HCT116 (cell line): ENCODE data around the gene PDE4B. TPM values are rescaled to one million over a fixed set of nuclear protein-coding genes. Genes with fewer than 3 reads are reported as not detected.

ENCODE experiments used
- ATAC-seq: fragments of 200-7000 bp; cut with Tn5 transposase; 2 replicates; pipeline ENCODE4 v1.9.1; 2020; ENCODE audit warnings: mild to moderate bottlenecking, moderate library complexity
- BruUV-seq: library from RNA; stranded (reverse); fragments of 400-500 nt; replicated peaks from 2 replicates; lab custom pipeline; 2021; lab: Mats Ljungman, UMichigan
- CTCF ChIA-PET: fragments of 300-600 bp; sonication (Branson Sonifier 250); formaldehyde crosslinking; loops from one replicate; lab custom pipeline; 2021; ENCODE audit warnings: antibody characterized with exemption; lab: Charles Lee
- POLR2A ChIA-PET: fragments of 300-600, 350-600 bp; sonication (Branson Sonifier 250); formaldehyde crosslinking; loops from one replicate; lab custom pipeline; 2021; ENCODE audit warnings: antibody characterized with exemption; lab: Charles Lee
- RAD21 ChIA-PET, 2 experiments: fragments of 300-600 bp; sonication (Branson Sonifier 250); formaldehyde crosslinking; loops; one replicate each; lab custom pipeline; 2023; ENCODE audit warnings: low total read pairs in 2 of 2; ENCODE audit not compliant: uncharacterized antibody in 2 of 2, unreplicated experiment in 2 of 2, low non-redundant PET in 1 of 2; lab: Charles Lee
- DNase-seq: peaks from one replicate; pipeline ENCODE4 v3.0.0-alpha.2; 2010; ENCODE audit warnings: low read depth, low spot score
- H2AFZ ChIP-seq: fragments of 200-600 bp; shearing (Covaris generic), sonication (generic); 2 replicates; pipeline ENCODE4 v1.6.1; 2017; ENCODE audit warnings: low read depth, mixed run types, mixed read lengths, antibody characterized with exemption, low read length; ENCODE audit not compliant: poor library complexity, severe bottlenecking
- H3K27ac ChIP-seq: 2 replicates; pipeline ENCODE4 v1.5.1; 2012; ENCODE audit warnings: low read depth, low read length
- H3K27me3 ChIP-seq: fragments of 200-600 bp; sonication (generic); 2 replicates; pipeline ENCODE4 v1.6.1; 2016; ENCODE audit warnings: mixed run types, low read length, mixed read lengths; ENCODE audit not compliant: insufficient read depth
- H3K36me3 ChIP-seq, 2 experiments: fragments of 200-500 bp in 1 of 2; fragments of 200-600 bp in 1 of 2; sonication (Bioruptor generic) in 1 of 2; sonication (generic) in 1 of 2; 2 replicates each; pipeline versions ENCODE4 v1.5.1 to v1.6.1; 2014 to 2016; ENCODE audit warnings: low read length in 2 of 2, inconsistent platforms in 1 of 2, mixed read lengths in 1 of 2, mixed run types in 1 of 2; ENCODE audit not compliant: insufficient read depth in 2 of 2, control insufficient read depth in 1 of 2
- H3K4me1 ChIP-seq, 2 experiments: fragments of 200-600 bp in 1 of 2; sonication (generic) in 1 of 2; 2 replicates each; pipeline versions ENCODE4 v1.5.1 to v1.6.1; 2012 to 2017; ENCODE audit warnings: low read length in 2 of 2, inconsistent platforms in 1 of 2, mild to moderate bottlenecking in 1 of 2, mixed read lengths in 1 of 2, mixed run types in 1 of 2, moderate library complexity in 1 of 2; ENCODE audit not compliant: insufficient read depth in 2 of 2, control insufficient read depth in 1 of 2
- H3K4me2 ChIP-seq: fragments of 200-600 bp; sonication (generic); 2 replicates; pipeline ENCODE4 v1.6.1; 2017; ENCODE audit warnings: mixed run types, low read length, mixed read lengths
- H3K4me3 ChIP-seq, 2 experiments: fragments of 200-600 bp in 1 of 2; sonication (generic) in 1 of 2; replicated peaks in 1 of 2; 2 replicates each; pipeline ENCODE4 v1.5.1; 2011 to 2016; ENCODE audit warnings: low read length in 2 of 2, control low read depth in 1 of 2, low read depth in 1 of 2, mild to moderate bottlenecking in 1 of 2, mixed read lengths in 1 of 2, mixed run types in 1 of 2
- H3K79me2 ChIP-seq: fragments of 200-600 bp; sonication (generic); 2 replicates; pipeline ENCODE4 v1.6.1; 2017; ENCODE audit warnings: mild to moderate bottlenecking, mixed run types, low read length, moderate library complexity, mixed read lengths; ENCODE audit not compliant: insufficient read depth
- H3K9ac ChIP-seq: fragments of 200-600 bp; sonication (generic); 2 replicates; pipeline ENCODE4 v1.6.1; 2016; ENCODE audit warnings: low read length, mixed read lengths
- H3K9me2 ChIP-seq: fragments of 200-600 bp; sonication (generic), shearing (Covaris generic); 2 replicates; pipeline ENCODE4 v1.6.1; 2017; ENCODE audit warnings: mixed run types, mild to moderate bottlenecking, moderate library complexity; ENCODE audit not compliant: insufficient read depth
- H3K9me3 ChIP-seq, 2 experiments: fragments of 200-500 bp in 1 of 2; fragments of 200-600 bp in 1 of 2; sonication (Bioruptor generic) in 1 of 2; sonication (generic) in 1 of 2; 2 replicates each; pipeline ENCODE4 v1.6.1; 2014 to 2017; ENCODE audit warnings: low read length in 2 of 2, mixed read lengths in 2 of 2, inconsistent platforms in 1 of 2, low read depth in 1 of 2, mild to moderate bottlenecking in 1 of 2, mixed run types in 1 of 2, moderate library complexity in 1 of 2; ENCODE audit not compliant: control insufficient read depth in 1 of 2, insufficient read depth in 1 of 2
- H4K20me1 ChIP-seq: fragments of 200-600 bp; sonication (generic), shearing (Covaris generic); 2 replicates; pipeline ENCODE4 v1.6.1; 2017; ENCODE audit warnings: mixed run types, mild to moderate bottlenecking, moderate library complexity; ENCODE audit not compliant: insufficient read depth
- CBX3 ChIP-seq: IDR thresholded peaks from 2 replicates; pipeline ENCODE4 v1.6.1; 2012; ENCODE audit warnings: low read depth
- CTCF ChIP-seq, 3 experiments: fragments of 200-600 bp in 1 of 3; sonication (generic) in 1 of 3; IDR thresholded peaks in 2 of 3; conservative IDR thresholded peaks in 1 of 3; 2 replicates each; pipeline ENCODE4 v1.5.1; 2012 to 2017; ENCODE audit warnings: low read depth in 2 of 3, low read length in 2 of 3, antibody characterized with exemption in 1 of 3, borderline replicate concordance in 1 of 3, control low read depth in 1 of 3, mild to moderate bottlenecking in 1 of 3, mixed read lengths in 1 of 3, mixed run types in 1 of 3, moderate library complexity in 1 of 3; ENCODE audit not compliant: insufficient read depth in 1 of 3
- EGR1 ChIP-seq: IDR thresholded peaks from 2 replicates; pipeline ENCODE4 v1.6.1; 2012; ENCODE audit warnings: low read depth
- EZH2 ChIP-seq: fragments of 200-600 bp; sonication (generic); IDR thresholded peaks from 2 replicates; pipeline ENCODE4 v1.6.1; 2017; ENCODE audit warnings: antibody characterized with exemption, mixed run types
- EZH2phosphoT487 ChIP-seq: fragments of 200-600 bp; IDR thresholded peaks from 2 replicates; pipeline ENCODE4 v1.6.1; 2018; ENCODE audit warnings: antibody characterized with exemption, borderline replicate concordance
- FOSL1 ChIP-seq: IDR thresholded peaks from 2 replicates; pipeline ENCODE4 v1.6.1; 2012; ENCODE audit warnings: low read depth
- JUND ChIP-seq: IDR thresholded peaks from 2 replicates; pipeline ENCODE4 v1.6.1; 2012
- POLR2AphosphoS5 ChIP-seq: IDR thresholded peaks from 2 replicates; pipeline ENCODE4 v1.6.1; 2011; ENCODE audit warnings: mild to moderate bottlenecking, low read depth, low read length, moderate library complexity
- RAD21 ChIP-seq: IDR thresholded peaks from 2 replicates; pipeline ENCODE4 v1.6.1; 2012; ENCODE audit warnings: low read depth, mild to moderate bottlenecking
- SRF ChIP-seq: IDR thresholded peaks from 2 replicates; pipeline ENCODE4 v1.6.1; 2012; ENCODE audit warnings: low read depth
- TCF7L2 ChIP-seq: IDR thresholded peaks from 2 replicates; pipeline ENCODE4 v1.7.0; 2011; ENCODE audit warnings: borderline replicate concordance, inconsistent platforms; ENCODE audit not compliant: insufficient read depth, insufficient read length; ENCODE audit errors: extremely low read depth
- YY1 ChIP-seq: IDR thresholded peaks from 2 replicates; pipeline ENCODE4 v1.6.1; 2011; ENCODE audit warnings: low read length, low read depth, moderate library complexity, mild to moderate bottlenecking; ENCODE audit not compliant: insufficient replicate concordance; ENCODE audit errors: extremely low read depth
- ZFX ChIP-seq: fragments of 450-650 bp; IDR thresholded peaks from 2 replicates; pipeline ENCODE4 v1.6.1; 2017
- ZNF274 ChIP-seq: fragments of 200-500 bp; sonication (Bioruptor generic); IDR thresholded peaks from 2 replicates; pipeline ENCODE4 v1.6.1; 2014; ENCODE audit warnings: mild to moderate bottlenecking, low read depth, low read length, inconsistent platforms
- intact Hi-C: fragments of 100-400 bp; cut with micrococcal nuclease; formaldehyde crosslinking; loops from 2 replicates; pipeline ENCODE4 v1.10.0; 2022
- total RNA-seq: library from RNA; stranded (reverse); gene quantifications from one replicate; pipeline ENCODE4 v1.2.1, GENCODE V29; 2021; ENCODE audit not compliant: unreplicated experiment
- TF ChIP-seq, protein P1 (sequence below): IDR thresholded peaks from 2 replicates; pipeline ENCODE4 v1.6.1; 2012
- TF ChIP-seq, protein P2 (sequence below): IDR thresholded peaks from 2 replicates; pipeline ENCODE4 v1.6.1; 2012
- TF ChIP-seq, protein P3 (sequence below): IDR thresholded peaks from 2 replicates; pipeline ENCODE4 v1.6.1; 2011; ENCODE audit warnings: mild to moderate bottlenecking, low read length, moderate library complexity; ENCODE audit not compliant: insufficient replicate concordance; ENCODE audit errors: extremely low read depth
- TF ChIP-seq, protein P4 (sequence below): IDR thresholded peaks from 2 replicates; pipeline ENCODE4 v1.6.1; 2012; ENCODE audit warnings: low read depth

Gene PDE4B
- total RNA-seq, 1 experiment from 2014 or later: 76.9 TPM

DNA sequence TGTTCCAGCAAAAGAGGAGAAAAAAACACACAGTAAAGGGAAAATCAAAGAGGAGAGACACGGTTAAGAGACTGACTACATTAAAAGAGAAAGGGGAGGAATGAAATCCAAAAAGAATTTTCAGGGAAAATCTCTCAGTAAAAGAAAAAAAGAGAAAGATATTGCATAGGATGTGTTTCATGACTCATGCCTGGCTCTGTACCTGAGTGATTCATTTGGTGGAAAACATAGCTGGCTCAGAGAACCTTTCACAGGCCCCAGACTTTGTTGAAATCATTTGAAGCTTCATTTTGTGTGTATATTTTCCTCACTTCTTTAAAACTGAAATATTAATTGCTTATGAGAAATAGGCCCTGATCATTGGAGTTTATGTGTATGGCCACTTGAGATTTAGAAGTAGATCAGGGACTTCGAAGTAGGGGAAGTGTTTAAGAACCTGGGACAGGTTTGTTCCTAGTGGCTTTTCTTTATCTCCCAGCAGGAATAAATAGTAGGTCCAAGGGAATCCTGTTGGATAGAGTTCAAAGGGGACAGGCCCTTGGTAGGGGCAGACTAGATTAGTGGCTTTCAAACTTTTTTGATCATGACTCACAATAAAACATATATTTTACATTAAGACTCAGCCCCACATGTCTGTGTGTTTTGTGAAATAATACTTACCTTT, 502.1 kb downstream of the PDE4B start:
- POLR2A ChIA-PET: interaction anchor here (0.8 to 5.4 kb wide), 7 partner anchors 9 to 48 kb away, joined by 3 to 25 read pairs (median 3); no protein-coding TSS in a partner anchor
- H3K27me3 ChIP-seq: no peaks in the 10 kb centered on the region
- H3K9me2 ChIP-seq: no peaks in the 10 kb centered on the region
- CTCF ChIA-PET: interaction anchor here (1.0 to 1.3 kb wide), 2 partner anchors 13 to 152 kb away, joined by 4 read pairs; no protein-coding TSS in a partner anchor
- peak overlapping the region; percentile 64 for H3K9ac ChIP-seq
- H4K20me1 ChIP-seq: no peaks in the 10 kb centered on the region
- TSS peak; percentile 68 for BruUV-seq
- H3K4me1 ChIP-seq: peaks cover 93 to 100% of the 10 kb centered on the region in 2 experiments
- no peaks in the 10 kb centered on the region for H3K36me3 ChIP-seq
- RAD21 ChIA-PET: interaction anchor here in 1 of 2 experiments (0.9 kb wide), 1 partner anchor 38 kb away, joined by 4 read pairs; no protein-coding TSS in a partner anchor
- no peaks in the 10 kb centered on the region for H3K79me2 ChIP-seq
- DNase-seq: peak; percentile 85
- peak overlapping the region; percentile 99 for H3K27ac ChIP-seq
- peak; percentile 75 for ATAC-seq
- no peak overlapping the region for H2AFZ ChIP-seq
- peak overlapping the region in 1 of 2 experiments; percentile 14; a peak in 1 of 4 replicates for H3K4me3 ChIP-seq
- no peaks in the 10 kb centered on the region for H3K9me3 ChIP-seq
- intact Hi-C loops: loop anchor here (2.0 kb wide), 2 partner anchors 24 to 36 kb away; no protein-coding TSS in a partner anchor
- H3K4me2 ChIP-seq: peak overlapping the region; percentile 67
- TF ChIP-seq FOSL1: peak; percentile 93
- TF ChIP-seq CTCF (IDR thresholded peaks at IDR 0.05 in 2 of 3, conservative IDR thresholded peaks at IDR 0.05 in 1 of 3; ENCODE audit: borderline replicate concordance in 1 of 3, insufficient read depth in 1 of 3, low read depth in 2 of 3, low read length in 2 of 3): no peak
- peak; percentile 55 for TF ChIP-seq TCF7L2
- no peak for TF ChIP-seq ZNF274
- TF ChIP-seq ZFX: no peak
- TF ChIP-seq RAD21: no peak
- peak; percentile 52 for TF ChIP-seq CBX3
- 0 out of 2 replicates have a peak, but pooled peaks have one; percentile 5 for TF ChIP-seq SRF
- TF ChIP-seq, protein P1, sequence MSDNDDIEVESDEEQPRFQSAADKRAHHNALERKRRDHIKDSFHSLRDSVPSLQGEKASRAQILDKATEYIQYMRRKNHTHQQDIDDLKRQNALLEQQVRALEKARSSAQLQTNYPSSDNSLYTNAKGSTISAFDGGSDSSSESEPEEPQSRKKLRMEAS: peak; percentile 45
- peak; percentile 46; the same call in 1 of the 2 replicates for TF ChIP-seq POLR2AphosphoS5
- TF ChIP-seq, protein P2, sequence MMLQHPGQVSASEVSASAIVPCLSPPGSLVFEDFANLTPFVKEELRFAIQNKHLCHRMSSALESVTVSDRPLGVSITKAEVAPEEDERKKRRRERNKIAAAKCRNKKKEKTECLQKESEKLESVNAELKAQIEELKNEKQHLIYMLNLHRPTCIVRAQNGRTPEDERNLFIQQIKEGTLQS: no peak
- TF ChIP-seq EZH2: no peak
- TF ChIP-seq, protein P3, sequence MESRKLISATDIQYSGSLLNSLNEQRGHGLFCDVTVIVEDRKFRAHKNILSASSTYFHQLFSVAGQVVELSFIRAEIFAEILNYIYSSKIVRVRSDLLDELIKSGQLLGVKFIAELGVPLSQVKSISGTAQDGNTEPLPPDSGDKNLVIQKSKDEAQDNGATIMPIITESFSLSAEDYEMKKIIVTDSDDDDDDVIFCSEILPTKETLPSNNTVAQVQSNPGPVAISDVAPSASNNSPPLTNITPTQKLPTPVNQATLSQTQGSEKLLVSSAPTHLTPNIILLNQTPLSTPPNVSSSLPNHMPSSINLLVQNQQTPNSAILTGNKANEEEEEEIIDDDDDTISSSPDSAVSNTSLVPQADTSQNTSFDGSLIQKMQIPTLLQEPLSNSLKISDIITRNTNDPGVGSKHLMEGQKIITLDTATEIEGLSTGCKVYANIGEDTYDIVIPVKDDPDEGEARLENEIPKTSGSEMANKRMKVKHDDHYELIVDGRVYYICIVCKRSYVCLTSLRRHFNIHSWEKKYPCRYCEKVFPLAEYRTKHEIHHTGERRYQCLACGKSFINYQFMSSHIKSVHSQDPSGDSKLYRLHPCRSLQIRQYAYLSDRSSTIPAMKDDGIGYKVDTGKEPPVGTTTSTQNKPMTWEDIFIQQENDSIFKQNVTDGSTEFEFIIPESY: no peak
- TF ChIP-seq EGR1: no peak
- no peak for TF ChIP-seq EZH2phosphoT487
- TF ChIP-seq, protein P4, sequence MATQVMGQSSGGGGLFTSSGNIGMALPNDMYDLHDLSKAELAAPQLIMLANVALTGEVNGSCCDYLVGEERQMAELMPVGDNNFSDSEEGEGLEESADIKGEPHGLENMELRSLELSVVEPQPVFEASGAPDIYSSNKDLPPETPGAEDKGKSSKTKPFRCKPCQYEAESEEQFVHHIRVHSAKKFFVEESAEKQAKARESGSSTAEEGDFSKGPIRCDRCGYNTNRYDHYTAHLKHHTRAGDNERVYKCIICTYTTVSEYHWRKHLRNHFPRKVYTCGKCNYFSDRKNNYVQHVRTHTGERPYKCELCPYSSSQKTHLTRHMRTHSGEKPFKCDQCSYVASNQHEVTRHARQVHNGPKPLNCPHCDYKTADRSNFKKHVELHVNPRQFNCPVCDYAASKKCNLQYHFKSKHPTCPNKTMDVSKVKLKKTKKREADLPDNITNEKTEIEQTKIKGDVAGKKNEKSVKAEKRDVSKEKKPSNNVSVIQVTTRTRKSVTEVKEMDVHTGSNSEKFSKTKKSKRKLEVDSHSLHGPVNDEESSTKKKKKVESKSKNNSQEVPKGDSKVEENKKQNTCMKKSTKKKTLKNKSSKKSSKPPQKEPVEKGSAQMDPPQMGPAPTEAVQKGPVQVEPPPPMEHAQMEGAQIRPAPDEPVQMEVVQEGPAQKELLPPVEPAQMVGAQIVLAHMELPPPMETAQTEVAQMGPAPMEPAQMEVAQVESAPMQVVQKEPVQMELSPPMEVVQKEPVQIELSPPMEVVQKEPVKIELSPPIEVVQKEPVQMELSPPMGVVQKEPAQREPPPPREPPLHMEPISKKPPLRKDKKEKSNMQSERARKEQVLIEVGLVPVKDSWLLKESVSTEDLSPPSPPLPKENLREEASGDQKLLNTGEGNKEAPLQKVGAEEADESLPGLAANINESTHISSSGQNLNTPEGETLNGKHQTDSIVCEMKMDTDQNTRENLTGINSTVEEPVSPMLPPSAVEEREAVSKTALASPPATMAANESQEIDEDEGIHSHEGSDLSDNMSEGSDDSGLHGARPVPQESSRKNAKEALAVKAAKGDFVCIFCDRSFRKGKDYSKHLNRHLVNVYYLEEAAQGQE: no peak
- TF ChIP-seq JUND: peak; percentile 83
- TF ChIP-seq YY1: no peak
